ENCODE measurements around the gene FAM222B.
"Not testable (repeated sequence)": the region's sequence is repeated elsewhere in the genome, so short reads cannot be mapped to it uniquely, and the experiment has no call there.

Gene FAM222B

GRCh38 chr17:28792877-28793661 lies 49.5 kb downstream of the FAM222B start:
- Histone ChIP-seq H3K4me1 (peaks cover 0 to 2% (median 0%) of the 10 kb centered on the region in 4 donors), H3K9me3 (no peaks in the 10 kb centered on the region), H3K27ac (no peak overlapping the region), H3K36me3 (no peaks in the 10 kb centered on the region), H3K4me3 (no peak overlapping the region), H3K27me3 (no peaks in the 10 kb centered on the region)
- TF ChIP-seq CTCF (IDR thresholded peaks at IDR 0.05), result no peak
- DNase-seq, result no peak
- intact Hi-C loops (cut with DNase I; ENCODE audit: low total_unique reads), result no loop called here

- no peak overlapping the region for H3K27ac ChIP-seq
- H3K4me1 ChIP-seq, result no peaks in the 10 kb centered on the region
- H3K4me3 ChIP-seq, result no peak overlapping the region
- H3K27me3 ChIP-seq, result no peaks in the 10 kb centered on the region
- no peaks in the 10 kb centered on the region for H3K36me3 ChIP-seq
- intact Hi-C loops (cut with DNase I; ENCODE audit: low total_unique reads), result no loop called here
- no peak for TF ChIP-seq CTCF (IDR thresholded peaks at IDR 0.05)
- no peaks in the 10 kb centered on the region for H3K9me3 ChIP-seq
- DNase-seq, result no peak
These were observed 54.5 kb downstream of the FAM222B start for GRCh38 chr17:28788100-28788499.

GRCh38 chr17:28783161-28783560 lies 59.4 kb downstream of the FAM222B start:
- intact Hi-C loops (cut with DNase I; ENCODE audit: low total_unique reads), result no loop called here
- Histone ChIP-seq H3K27me3 (no peaks in the 10 kb centered on the region), H3K36me3 (peaks cover 0 to 6% (median 0%) of the 10 kb centered on the region in 3 donors), H3K27ac (no peak overlapping the region), H3K4me3 (no peak overlapping the region), H3K9me3 (no peaks in the 10 kb centered on the region), H3K4me1 (no peaks in the 10 kb centered on the region)
- TF ChIP-seq CTCF (IDR thresholded peaks at IDR 0.05), result no peak
- no peak for DNase-seq

GRCh38 chr17:28779601-28780000 lies 63.0 kb downstream of the FAM222B start:
- H3K4me3 ChIP-seq; H3K27ac ChIP-seq; H3K27me3 ChIP-seq; DNase-seq; intact Hi-C loops (cut with DNase I; ENCODE audit: low total_unique reads); H3K9me3 ChIP-seq; H3K4me1 ChIP-seq; H3K36me3 ChIP-seq: not testable (repeated sequence)

GRCh38 chr17:28777178-28777577 lies 65.4 kb downstream of the FAM222B start:
- Histone ChIP-seq H3K9me3 (no peaks in the 10 kb centered on the region), H3K4me1 (peaks cover 0 to 9% (median 2%) of the 10 kb centered on the region in 4 donors), H3K27me3 (no peaks in the 10 kb centered on the region), H3K36me3 (peaks cover 0 to 6% (median 0%) of the 10 kb centered on the region in 3 donors), H3K4me3 (no peak overlapping the region), H3K27ac (no peak overlapping the region)
- no peak for TF ChIP-seq CTCF (IDR thresholded peaks at IDR 0.05)
- intact Hi-C loops (cut with DNase I; ENCODE audit: low total_unique reads), result no loop called here
- no peak for DNase-seq

GRCh38 chr17:28774206-28774605 lies 68.4 kb downstream of the FAM222B start:
- Histone ChIP-seq H3K9me3 (no peaks in the 10 kb centered on the region), H3K27ac (no peak overlapping the region), H3K4me3 (no peak overlapping the region), H3K36me3 (no peaks in the 10 kb centered on the region), H3K27me3 (no peaks in the 10 kb centered on the region), H3K4me1 (peaks cover 0 to 9% (median 2%) of the 10 kb centered on the region in 4 donors)
- DNase-seq, result no peak
- no peak for TF ChIP-seq CTCF (IDR thresholded peaks at IDR 0.05)
- intact Hi-C loops (cut with DNase I; ENCODE audit: low total_unique reads), result no loop called here
